EL (cell line): ENCODE data around the gene KMT2E.

Experiments used
- DNase-seq: peaks from one replicate; pipeline ENCODE4 v3.0.0-alpha.2; 2016

The KMT2E gene

DNA sequence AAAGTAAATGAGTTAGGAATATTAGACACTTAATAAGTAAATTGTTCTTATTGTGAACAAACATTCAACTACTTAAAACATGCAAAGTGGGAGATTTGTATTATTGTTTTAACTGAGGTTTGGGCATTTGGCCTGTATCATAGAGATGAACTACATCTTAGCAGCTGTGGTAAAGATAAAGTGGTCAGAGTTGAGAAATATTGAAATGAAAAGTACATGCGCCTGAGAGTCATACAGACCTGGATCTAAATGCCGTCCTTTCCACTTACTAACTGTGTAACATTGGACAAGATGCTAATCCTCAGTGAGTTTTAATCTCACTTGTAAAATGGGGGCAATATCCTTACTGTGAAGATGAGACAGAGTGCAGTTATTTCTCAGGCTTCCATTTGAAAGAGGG, 74.5 kb downstream of the KMT2E start:
- no peak for DNase-seq

DNA sequence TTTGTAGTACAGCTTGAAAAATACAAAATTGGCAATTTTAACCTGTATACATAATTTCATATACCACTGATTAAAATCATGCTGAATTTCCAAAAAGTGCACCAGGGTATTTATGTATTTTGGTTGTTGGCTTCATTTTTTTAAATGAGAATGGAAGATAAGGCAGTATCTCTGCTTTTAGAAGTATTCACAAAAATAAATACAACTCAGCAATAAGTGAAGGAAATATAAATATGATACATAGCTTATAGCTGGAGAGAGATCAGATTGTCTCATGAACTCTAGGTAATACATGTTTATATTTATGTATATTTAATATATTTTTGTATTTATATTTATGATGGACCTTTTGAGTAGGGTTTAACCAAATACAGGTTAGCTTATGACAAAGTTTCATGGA, 81.0 kb downstream of the KMT2E start:
- DNase-seq = no peak

DNA sequence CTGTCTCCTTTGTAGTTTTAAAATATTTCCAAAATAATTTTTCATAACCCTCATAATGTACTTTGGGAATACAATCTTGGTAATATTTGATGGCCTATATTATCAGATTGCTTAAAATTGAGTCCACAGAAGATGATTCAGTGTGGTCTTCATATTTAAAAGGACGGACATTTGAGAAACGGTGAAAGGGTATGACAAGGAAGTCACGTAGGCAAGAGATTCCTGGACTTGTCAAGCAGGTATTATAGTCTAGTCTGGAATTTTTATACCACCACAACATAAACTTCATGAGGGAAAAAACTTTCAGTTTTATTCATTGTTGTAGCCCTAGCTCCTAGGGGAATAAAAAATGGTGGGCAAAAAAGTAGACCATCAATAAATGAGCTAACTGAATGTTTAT, 82.3 kb downstream of the KMT2E start:
- DNase-seq = no peak

DNA sequence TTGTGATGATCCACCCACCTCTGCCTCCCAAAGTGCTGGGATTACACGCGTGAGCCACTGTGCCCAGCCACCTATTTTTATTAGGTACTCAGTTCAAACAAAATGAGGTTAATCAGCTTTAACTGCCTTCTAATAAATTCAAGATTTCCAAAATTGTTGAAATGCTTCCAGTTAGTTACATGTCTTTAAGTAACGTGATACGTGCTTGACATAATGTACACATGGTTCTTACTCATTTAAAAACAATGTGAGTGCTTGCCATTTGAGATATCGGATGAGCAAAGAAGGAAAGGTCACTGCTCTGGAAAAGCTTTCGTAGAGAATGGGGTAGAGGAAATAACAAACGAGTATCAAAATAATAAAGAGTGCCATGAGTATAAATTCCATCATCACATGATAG, 83.6 kb downstream of the KMT2E start:
- DNase-seq = peak; percentile 94

DNA sequence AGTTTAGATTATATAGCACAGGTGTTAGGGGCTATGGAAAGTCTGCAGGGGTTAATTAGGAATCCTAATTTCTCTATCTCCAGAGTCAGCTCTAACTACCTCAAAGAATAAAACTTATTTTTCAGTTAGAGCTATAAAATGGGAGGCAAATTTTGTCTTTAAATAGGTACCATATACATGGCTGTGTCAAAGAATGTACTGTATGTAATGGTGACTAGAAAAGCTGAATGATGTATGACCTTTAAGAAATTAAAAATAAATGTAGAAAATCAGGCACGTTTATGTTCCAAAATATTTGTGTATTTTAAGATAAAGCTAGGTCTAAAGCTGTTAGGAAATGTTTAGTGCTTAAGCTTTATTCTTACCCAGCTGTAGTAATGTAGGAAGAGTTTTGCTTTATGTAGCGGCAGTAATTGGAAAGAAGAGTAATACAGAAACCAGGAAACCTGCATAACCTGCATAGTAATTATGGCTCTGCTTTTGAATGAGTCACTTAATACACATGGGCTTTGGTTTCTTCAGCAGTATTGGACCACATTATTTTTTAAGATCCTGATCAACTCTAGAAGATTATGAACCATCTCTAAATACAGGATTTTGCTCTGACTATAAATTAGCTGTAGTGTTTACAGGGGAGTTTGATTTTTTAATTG, 85.0 kb downstream of the KMT2E start:
- no peak for DNase-seq

DNA sequence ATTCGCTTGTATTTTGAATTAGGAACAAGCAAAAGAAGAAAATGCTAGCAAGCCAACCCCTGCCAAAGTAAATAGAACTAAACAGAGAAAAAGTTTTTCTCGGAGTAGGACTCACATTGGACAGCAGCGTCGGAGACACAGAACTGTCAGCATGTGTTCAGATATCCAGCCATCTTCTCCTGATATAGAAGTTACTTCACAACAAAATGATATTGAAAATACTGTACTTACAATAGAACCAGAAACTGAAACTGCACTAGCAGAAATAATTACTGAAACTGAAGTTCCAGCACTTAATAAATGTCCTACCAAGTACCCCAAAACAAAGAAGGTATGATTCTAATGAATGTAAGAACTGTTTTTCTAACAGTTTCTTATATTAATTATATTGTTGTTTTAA, 87.9 kb downstream of the KMT2E start:
- no peak for DNase-seq

DNA sequence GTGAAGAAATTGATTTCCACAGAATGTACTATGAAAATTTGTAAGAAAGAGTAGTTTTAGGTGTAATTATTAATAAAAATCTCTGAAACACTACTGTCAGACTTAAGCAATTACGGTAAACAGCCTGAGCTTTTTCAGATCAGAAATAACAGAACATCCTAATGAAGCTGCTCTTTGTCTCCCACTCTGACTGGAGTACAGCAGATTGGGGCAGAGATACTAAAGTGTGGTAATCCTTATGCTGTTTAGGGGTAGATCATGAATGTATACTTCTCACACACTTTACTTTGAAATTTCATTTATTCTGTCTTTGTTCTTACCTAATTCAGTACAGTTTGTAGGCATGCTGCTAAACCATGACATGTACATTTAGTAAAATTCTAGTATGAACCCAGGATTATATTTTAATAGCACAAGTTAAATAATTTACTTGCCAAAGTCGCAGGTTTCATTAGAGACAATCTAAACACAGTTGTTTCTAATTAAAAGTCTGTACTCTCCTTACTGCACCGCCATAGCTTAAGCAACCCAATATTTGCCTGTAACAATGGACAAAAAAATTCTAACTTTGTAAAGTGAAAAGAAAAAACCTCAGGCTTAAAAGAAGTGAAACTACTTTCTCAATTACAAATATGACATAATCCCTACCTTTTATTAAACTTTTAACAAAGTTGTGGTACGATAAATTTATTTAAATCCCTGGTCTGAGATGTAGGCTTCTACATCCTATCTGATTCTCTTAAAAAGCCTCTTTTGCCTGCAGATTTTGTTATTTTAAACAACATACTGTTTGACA, 88.8 kb downstream of the KMT2E start:
- DNase-seq = no peak

DNA sequence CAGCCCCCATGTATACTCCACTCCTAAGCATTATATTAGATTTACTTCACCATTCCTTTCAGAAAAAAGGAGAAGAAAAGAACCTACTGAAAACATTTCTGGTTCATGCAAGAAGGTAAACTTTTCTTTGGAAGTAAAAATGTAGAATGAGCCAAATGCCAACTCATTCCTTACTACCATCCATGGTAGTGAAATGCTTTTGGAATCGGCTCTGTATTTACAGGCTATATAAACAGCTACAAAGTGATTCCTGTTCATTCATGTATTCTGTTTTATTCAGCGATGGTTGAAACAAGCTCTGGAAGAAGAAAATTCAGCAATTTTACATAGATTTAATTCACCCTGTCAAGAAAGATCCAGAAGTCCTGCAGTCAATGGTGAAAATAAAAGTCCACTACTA, 91.6 kb downstream of the KMT2E start:
- no peak for DNase-seq

DNA sequence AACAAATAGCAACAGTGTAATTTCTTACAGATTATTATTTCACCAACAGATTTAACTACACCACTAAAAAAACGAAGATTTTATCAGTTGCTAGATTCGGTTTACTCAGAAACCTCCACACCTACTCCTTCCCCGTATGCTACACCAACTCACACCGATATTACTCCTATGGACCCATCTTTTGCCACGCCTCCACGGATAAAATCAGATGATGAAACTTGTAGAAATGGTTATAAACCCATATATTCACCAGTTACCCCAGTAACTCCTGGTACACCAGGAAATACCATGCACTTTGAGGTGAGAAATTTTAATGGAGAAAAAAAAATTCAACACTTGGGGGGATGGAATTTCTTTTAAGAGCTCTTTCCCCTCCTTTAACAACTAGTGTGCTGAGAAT, 92.5 kb downstream of the KMT2E start:
- no peak for DNase-seq

DNA sequence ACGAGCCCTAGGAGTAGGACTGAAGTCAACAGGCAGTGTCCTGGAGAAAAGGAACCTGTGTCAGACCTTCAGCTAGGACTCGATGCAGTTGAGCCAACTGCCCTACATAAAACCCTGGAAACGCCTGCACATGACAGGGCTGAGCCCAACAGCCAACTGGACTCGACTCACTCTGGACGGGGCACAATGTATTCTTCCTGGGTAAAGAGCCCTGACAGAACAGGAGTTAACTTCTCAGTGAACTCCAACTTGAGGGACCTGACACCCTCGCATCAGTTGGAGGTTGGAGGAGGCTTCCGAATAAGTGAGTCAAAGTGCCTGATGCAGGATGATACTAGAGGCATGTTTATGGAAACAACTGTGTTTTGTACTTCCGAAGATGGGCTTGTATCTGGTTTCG, 93.5 kb downstream of the KMT2E start:
- no peak for DNase-seq

DNA sequence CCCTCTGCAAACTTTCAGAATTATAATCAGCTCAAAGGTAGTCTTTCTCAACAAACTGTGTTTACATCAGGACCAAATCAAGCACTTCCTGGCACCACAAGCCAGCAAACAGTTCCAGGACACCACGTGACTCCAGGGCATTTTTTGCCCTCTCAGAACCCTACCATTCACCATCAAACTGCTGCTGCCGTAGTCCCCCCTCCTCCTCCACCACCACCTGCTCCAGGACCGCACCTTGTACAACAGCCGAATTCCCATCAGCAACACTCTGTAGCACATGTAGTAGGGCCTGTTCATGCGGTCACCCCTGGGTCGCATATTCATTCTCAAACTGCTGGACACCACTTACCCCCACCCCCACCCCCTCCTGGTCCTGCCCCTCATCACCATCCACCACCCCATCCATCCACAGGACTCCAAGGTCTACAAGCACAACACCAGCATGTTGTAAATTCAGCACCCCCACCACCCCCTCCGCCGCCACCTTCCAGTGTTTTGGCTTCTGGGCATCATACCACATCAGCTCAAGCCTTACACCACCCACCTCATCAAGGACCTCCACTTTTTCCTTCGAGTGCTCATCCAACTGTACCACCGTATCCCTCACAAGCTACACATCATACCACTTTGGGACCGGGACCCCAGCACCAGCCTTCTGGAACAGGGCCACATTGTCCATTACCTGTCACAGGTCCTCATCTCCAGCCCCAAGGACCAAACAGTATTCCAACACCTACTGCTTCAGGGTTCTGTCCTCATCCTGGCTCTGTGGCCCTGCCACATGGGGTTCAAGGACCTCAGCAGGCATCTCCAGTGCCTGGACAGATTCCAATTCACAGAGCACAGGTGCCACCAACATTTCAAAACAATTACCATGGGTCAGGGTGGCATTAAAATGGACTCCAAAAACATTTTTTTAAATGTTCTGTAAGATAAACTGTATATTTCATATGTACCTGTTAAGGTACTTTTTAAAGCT, 98.7 kb downstream of the KMT2E start:
- DNase-seq = no peak

DNA sequence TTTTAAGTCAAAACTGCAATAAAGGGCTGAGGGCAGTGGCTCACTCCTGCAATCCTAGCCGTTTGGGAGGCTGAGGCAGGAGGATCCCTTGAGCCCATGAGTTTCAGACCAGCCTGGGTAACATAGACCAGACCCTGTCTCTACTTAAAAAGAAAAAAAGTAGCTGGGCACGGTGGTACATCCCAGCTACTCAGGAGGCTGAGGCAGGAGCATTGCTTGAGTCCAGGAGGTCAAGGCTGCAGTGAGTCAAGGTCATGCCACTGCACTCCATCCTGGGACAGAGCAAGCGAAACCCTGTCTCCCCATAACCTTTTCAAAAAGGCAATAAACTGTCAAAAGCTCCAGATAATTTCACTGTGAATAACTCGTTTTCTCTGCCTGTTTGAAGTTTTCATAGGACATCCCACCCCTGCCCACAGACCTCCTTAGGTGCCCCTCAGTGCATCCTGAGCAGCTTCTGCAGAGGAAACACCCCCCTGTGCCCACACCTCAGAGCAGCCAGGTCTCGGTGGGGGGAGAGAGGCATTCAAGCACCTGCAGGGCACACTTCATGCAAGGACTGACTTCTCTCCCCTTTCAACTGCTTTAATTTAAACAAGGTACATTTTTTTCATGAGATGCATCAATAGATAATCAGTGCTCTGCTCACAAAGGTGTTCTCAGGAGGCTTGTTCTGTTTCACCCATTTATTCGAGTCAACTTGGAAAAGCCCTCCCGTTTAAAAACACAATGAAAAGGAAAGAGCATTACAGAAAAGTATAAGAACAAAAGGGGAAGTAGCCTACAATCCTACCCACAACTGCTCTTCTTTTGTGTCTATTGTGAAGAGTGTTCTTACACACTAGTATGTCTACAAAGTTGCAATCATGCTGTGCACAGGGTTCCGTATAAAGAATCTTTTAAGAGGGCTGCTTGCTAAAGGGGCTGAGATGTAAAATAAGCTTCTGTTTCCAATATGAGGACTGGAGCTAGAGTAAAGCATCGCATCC, 104.9 kb downstream of the KMT2E start:
- DNase-seq = no peak

DNA sequence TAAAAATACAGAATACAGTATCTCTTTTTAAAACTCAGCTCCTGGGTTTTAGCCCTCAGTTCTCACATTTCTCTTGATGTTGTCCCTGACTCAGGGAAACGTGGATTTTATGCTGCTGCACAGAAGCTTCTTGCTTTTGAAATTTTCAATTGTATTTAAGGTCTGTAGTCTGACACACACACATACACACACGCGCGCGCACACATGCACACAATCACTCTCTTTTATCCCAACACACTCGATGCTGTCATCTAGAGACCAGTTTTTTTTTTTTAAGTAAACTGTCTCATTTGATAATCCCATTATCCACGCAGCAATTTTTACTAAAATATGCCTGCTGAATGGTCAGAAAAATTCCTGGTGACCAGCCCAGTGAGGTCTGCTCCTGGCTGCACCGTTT, 108.6 kb downstream of the KMT2E start:
- DNase-seq = no peak

DNA sequence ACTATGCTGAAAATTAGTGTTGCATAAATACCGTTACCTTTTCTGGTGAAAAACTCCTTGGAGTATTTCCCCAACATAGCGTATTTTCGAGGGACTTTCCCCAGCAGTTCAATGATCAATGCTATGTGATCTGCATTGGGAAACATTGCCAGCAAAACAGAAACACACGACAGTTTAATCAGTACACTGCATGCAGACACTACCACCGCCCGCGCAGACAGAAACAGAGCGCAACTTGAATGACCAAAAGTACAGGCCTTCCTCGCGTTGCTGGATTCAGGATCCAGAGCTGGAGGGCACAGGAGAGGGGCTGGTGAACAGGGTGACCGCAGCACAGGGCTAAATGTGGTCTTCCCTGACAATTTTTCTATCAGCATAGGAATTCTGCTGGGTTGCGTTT, 111.7 kb downstream of the KMT2E start:
- no peak for DNase-seq

DNA sequence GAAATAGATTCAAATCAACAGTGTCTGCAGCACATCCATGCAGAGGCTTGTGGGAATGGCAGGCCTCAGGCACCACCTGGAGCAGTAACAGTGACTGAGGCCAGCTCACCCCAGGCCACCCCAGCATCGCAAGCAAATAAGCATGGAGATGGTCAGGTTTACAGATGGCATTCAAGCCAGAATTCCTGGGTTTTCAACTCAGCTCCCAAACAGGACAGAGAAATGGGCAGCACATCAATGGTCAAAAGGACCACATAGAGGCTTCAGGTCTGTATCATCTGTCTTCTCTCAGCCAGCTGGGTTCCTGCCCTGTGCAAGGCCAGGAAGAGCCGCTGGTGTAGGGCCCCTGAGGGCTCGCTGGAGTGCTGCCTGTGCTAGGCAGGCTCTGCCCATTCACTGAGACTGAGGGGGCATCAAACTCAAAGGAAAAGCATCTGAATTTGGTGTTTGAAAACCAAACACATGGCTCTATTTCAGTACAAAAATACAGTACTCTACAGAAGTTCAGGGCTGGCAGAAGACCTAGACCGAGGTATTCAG, 112.5 kb downstream of the KMT2E start:
- DNase-seq = no peak

DNA sequence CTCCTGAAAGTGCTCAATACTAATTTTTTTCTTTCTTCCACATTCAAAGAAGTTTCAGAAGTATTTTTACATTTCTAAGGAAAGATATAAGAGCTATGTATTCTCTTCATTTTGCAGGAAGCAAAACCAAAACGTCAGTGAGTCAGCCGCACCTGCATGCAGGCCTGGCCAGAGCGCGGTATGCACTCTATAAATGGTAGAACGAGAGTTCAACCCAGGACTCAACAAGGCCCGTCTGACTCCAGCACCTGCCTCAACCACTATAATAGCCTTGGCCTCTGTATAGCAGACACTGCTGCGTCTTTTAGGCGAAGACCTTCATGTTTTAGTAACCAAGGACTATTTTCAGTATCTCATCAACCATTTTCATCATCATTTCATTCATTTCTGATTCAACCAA, 113.2 kb downstream of the KMT2E start:
- DNase-seq = no peak

DNA sequence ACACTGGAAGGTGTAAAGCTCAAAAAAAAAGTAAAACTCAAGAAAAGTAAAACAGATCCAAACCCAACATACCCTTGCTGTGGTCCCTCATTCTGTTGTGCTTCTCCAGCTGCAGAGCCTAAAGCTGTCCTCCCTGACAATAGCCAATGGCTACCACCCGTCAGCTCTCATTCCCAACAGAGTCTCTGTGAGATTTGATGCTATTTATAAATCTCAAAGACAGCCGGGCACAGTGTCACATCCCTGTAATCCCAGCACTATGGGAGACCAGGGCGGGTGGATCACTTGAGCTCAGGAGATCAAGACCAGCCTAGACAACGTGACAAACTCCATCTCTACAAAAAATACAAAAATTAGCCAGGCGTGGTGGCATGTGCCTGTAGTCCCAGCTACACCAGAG, 116.0 kb downstream of the KMT2E start:
- DNase-seq = no peak

DNA sequence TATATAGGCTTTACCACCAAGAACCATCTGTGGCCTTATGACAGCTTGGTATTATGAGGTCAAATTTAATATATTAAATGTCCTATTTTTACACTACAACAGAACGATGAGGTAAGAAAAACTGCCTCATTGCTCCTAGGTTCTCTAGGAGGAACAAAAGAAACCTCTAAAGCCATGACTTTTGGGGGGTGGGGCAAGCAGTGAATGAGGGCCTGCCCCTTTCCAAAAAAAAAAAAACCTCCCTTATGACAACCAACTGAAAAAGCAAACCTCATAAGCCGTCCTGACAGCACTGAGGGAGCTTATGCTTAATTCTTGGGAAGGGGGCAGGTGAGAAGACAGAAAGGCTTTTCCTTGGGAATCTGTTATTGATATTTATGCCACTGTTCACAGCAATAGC, 116.6 kb downstream of the KMT2E start:
- DNase-seq = no peak

DNA sequence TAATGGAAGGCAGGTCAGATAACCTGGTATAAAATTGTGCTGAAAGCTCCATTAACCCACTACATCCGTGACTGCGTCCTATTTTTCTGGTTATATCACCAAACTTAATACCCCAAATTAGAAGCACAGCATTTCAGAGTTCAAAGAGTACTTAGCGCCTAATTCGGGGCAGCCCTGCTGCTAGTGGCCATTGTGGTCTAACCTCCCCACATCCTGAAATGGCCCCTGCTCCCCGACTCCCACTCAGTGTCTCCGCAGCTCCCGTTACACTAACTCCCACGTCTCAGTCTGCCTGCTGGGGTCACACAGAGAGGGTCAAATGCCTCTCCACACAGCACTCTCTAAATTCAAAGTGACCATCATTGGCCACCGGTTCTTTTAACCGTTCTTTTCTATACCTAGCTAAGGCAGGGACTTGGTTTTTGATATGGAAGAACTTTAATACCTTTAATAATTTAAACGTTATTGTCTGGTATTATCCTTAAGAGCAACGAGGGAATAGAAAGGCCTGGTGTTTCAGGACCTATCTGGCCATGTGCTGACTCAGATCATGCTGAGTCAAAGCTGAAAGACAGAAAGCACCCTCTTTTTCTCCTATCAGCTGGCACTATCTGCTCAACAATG, 117.1 kb downstream of the KMT2E start:
- DNase-seq = no peak

DNA sequence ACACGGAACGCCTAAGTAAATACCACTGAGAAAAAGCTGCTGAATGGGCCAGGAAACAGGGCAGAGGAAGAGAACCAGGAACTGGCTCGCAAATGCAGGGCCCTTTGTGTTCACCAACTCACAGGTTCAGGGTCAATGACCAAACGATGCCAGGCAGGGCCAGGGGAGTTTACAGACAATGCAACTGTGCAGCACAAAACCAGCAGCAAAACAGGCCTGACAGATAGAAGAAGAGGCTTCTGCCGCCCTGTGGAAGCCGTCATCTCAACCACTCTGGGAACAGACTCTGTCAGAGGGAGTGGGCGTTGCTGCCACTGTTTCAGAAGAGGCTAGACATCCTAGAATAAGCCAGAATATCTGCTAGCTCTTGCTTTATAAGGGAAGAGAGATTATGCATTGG, 117.9 kb downstream of the KMT2E start:
- no peak for DNase-seq

DNA sequence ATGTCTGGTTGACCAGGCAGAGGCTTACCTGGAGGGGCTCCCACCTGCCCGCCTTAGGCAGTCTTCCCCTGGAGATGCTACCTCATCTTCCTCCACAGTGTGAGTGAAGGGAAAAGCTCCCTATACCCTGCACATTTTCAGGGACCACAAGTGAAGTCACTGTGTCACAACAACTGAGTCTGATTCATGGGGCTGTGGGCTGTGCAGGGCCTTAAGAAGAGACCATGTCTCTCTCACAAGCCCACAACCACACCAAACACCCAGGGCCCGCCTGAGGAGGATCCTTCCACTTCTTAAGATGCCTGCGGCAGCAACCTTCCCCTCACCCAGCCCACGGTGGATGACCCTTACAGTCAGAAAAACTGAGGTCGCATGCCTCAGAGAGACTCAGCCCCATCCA, 118.3 kb downstream of the KMT2E start:
- no peak for DNase-seq

DNA sequence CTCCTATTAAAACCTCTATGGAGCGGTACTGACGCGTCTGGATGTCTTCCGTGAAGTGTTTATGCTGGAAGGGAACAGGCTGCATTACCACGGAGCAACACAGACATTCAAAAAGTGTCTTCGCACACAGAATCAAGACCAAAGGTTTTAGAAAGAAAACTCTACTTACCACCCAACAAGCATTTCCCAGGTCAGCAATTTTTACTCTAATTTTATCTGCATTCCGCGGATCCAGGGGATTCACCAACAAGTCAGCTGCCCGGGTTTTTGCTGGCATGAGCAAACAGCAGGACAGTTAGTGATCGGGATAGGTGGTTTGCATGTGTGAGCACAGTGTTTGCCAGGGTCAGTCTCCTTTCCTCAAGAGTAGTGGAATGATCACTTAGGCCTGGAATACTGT, 118.8 kb downstream of the KMT2E start:
- no peak for DNase-seq
